GM19240 (cell line): ENCODE results near the gene JKAMP.
A peak's percentile ranks its signal among the peaks of the same experiment; 100 is the strongest.

Experiments
- DNase-seq: peaks from one replicate; pipeline ENCODE4 v3.0.0; 2011; ENCODE audit warnings: low spot score; ENCODE audit not compliant: insufficient read length

The JKAMP gene

DNA sequence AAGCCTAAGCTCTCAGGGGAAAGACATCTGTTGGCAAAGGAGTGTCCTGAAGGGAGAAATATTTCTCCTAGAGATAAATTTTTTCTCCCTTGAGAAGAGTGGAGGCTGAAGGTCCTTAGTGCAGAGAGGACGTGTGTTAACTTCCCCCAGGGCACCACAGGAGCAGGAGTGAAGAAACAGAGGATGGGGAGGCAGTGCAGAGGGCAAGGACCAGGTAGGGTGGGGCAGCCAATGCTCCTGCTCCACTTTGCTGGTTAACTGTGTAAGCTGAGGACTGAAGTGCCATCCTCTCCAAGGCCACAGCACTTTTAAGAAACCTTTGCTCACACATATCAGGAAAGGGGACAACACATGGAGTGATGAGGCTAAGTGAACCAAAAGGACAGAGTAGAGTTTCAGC lies 4.2 kb upstream of the JKAMP start:
- no peak for DNase-seq

DNA sequence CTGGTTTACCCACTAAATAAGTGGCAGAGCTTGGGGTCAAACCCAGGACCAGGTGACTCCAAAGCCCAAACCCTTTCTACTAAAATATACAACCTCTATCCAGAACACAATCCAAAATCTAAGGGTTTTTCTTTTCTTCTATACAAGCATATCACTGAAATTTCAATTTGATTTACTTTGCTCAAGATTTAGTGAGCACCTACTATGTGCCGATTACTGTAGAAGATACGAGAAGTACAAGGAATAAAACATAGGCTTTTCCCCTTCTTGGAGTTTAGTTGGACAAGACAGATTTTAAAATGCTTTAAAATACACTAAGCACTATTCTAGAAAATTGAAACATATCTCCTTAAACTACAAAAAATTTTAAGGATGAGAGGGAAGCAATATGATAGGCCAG lies 2.9 kb upstream of the JKAMP start:
- DNase-seq = no peak

DNA sequence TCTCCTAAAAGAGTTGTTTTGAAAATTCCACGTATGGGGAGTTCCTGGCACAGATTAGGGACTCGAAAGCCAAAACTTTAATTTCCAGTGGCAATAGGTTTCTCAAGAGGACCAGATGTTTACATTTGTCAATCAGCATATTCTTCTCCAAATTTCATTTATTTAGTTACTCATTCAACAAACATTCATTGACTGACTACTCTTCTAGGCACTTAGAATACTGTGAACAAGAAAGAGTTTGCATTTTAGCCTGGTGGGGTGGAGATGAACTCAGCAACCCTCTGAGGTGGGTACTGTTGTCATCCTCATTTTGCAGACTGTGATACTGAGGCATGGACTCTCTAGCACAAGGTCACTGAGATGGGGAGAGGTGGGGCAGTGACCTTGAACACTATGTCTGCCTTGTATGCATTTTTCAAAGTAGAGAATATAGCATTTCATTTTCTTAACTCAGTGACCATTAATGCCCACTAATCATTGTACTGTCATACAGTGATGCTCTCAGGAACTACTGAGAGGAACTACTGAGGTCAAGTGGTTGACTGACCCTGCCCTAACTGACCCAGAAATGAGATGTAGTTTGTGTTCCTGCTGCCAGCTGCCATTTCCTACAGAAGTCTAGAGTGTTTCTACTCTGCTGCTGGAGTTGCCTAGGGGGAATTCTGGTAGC lies 2.3 kb upstream of the JKAMP start:
- DNase-seq = no peak

- DNase-seq = no peak
These were observed 1.6 kb upstream of the JKAMP start for GRCh38 chr14:59482541-59483331.

DNA sequence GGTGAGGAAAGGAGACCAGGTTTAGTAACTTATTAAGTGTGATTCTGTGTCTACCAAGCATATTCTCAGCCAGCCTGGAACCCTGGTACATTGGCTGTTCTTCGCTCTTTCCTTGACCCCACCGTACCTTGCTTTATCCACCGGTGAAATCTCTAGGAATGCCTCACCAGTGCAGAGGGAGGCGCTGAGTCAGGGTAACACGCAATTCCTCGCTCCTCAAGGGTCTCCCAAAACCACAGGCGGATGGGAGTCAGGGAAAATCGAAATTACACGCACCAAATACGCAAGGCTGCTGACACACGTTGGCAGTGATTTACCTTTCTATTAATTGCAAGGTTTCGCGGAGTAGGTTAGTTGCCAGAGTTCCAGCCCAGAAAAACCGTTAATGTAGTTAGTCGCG lies 954 bp upstream of the JKAMP start:
- no peak for DNase-seq

DNA sequence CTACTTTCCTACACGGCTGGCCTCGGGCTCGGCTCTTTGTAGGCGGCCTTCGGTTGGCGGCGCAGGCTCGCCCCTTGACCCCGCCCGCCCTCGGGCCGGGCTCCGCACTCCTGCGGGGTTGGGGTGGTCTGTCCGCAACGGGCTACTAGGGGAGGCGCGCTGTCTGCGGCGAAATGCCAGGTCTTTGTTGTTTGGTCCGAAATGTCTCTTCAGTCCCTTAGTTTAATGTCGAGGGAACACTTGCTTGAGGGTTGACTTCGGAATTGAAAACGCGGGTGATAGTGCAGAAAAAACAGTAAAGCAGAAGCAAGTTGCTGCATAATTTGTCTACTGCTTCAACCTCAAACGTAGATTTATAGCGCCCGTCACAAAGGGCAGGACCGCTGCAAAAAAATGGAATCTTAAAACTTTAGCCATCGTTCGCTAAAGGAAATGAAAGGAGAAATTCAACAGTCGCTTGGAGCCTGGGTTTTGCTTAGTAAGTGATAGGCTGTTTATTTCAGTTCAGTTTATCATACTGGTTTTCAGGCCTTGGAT lies 390 bp downstream of the JKAMP start:
- no peak for DNase-seq

DNA sequence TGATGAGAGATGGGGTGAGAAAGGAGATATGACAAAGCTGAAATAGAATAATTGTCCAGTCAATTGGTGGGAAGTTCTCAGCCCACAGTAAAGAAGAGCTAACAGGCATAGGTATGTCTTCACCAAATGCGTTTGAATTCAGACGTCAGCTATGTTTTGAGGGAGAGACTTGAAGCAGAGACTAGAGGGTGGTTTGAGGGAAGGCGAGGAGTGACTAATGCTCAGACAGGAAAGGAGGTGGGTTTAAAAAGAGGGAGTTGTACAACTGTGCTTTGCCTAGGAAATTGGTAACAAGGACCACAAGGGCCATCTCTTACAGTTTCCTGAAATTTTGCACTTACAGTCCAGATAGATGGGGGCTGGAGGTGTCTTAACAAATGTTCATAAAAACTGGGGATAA lies 6.4 kb downstream of the JKAMP start:
- no peak for DNase-seq

GRCh38 chr14:59492384-59492783 lies 8.1 kb downstream of the JKAMP start:
- no peak for DNase-seq

DNA sequence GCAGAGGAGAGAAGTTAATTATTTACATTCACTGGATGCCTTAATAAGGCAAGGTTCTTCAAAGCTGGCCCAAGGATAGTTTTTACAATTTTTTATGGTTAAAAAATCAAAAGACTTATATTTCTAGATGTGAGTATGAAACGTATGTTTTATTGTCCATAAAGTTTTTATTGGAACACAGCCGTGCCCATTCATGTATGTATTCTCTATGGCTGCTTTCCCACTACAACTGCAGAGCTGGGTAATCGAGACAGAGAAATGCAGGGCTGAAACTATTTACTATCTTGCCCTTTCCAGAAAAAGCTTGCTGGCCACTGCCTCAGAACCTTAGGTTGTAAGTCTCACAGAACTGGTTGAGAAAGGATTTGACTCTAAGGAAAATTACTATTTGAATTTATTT lies 16.4 kb downstream of the JKAMP start:
- no peak for DNase-seq

DNA sequence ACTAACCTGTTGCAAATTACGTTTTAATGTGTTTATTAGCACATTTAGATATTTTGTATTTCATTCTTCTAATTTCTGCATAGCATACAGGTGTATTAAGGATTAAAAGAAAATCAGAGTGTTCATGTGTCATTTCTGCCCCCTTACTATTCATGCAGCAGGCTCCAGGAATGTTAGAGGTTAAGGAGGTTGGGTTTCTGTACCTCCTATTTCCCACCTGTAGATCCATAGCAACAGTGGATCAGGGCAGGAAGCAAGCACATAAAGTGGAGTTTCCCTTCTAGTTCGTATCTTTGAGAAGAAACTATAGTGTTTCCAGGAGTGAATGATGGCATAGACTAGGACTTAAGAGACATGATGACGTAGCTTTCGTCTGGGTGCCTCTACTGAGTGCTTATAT lies 18.9 kb downstream of the JKAMP start:
- no peak for DNase-seq

DNA sequence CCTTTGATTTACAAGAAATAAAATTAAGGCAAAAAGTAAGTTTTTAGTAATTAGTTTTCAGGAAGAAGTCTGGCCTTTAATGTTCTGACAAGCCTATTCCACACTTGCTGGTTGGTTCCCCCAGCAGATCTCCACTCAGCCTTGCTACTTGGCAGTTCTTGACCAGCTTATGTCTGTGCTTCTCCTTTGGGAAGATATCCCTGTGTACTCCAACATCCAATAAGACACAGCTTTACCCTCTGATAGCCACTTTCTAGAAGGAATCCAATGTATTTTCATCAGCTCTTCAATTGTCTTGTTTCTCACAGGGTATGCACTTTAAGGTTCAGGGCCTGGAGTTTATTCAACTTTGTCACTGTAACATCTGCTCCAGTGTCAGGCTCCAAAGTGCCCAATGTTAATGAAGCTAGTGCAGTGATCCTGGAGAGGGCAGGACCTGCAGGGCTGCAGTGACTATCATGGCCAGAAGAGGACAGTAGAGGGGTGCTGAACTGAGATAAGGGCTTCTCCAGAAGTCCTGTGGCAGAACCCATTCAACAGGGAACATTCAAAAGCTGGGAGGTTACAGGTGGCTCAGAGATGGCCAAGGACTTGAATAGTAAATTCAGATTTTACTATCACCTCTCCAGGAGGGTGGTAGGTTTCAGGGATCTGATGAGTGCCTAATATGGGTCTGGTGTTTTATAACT lies 22.9 kb downstream of the JKAMP start:
- no peak for DNase-seq

DNA sequence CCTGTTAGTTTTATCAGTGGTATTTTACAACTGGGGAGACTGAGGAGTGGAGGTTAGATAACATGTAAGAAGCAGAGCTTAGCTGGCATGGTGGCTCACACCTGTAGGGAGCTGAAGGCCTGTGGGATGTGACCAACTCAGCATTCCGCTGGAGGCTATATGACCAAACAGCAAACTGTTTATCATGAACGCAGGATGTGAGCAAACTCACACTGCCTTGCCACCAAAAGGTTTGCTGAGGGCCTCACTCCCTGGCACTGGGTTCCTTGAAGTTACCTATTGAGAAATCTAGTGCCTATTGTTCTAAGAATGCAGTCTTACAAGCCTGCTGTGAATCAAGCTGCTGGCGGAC lies 23.4 kb downstream of the JKAMP start:
- no peak for DNase-seq

- DNase-seq = no peak
These were observed 24.8 kb downstream of the JKAMP start for GRCh38 chr14:59509101-59509500.

- DNase-seq = no peak
These were observed 25.7 kb downstream of the JKAMP start for GRCh38 chr14:59510001-59510400.

GRCh38 chr14:59510966-59511365 lies 26.6 kb downstream of the JKAMP start:
- DNase-seq = no peak

DNA sequence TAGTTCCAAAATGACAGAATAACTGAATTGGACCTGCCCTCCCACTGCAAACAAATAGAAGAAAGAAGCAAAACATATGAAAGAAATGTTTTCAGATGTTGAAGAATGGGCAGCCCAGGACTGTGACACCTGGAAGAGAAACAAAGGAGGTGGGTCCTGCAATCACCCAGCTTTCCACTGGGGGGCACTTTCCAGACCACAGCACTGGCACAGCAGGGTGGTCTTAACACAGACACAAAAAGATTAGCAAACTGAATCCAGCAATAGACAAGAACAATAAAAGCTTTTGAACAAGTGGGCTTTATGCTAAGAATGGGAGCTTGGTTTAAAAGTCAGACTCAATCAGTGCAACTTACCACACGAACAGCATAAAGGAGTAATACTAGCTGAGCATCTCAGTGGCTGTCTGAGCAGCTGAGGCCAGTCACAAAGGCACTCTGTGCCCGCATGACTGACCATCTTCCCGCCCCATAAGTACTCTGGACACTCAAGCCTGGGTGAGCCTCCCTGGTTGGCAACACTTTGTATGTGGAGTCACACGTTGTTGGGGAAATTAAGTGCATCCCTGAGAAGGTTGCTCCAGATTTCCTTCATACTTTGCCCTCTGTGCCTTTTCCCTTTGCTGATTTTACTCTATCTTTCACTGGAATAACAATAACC lies 27.7 kb downstream of the JKAMP start:
- DNase-seq = peak; percentile 3

DNA sequence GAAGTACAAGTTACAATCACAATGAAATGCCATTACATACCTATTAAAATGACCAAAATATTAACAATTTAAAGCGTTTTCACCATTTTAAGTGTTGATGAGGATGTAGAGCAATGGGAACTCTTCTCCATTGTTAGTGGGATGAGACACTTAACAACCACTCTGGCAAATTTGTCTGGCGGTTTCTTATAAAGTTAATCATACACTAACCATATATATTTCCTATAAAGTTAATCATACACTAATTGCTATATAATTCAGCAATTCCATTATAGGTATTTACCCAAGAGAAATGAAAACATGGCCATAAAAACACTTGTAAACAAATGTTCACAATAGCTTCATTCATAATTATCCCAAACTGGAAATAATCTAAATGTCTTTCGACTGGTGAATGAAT lies 35.9 kb downstream of the JKAMP start:
- no peak for DNase-seq

GRCh38 chr14:59529189-59529588 lies 44.9 kb downstream of the JKAMP start:
- DNase-seq = no peak

GRCh38 chr14:59530349-59530748 lies 46.0 kb downstream of the JKAMP start:
- DNase-seq = no peak

DNA sequence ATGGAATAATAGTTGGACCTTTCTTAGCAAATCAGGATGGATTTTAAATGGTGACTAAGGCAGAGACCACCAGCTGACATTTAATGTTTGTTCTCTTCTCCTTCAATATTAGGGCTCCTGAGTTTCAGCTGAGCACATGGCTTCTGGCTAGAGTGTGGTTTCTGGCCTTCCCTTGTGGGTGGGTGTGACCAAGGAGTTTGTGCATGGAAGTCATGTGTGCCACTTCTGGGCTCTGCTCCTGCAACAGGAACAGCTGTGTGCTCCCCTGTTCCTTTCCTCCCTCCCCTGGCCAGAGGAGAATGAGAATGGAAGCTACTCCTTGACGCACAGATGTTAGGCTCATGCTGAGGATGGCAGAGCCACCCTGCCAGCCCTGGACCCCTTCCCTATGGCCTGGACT lies 48.1 kb downstream of the JKAMP start:
- no peak for DNase-seq

DNA sequence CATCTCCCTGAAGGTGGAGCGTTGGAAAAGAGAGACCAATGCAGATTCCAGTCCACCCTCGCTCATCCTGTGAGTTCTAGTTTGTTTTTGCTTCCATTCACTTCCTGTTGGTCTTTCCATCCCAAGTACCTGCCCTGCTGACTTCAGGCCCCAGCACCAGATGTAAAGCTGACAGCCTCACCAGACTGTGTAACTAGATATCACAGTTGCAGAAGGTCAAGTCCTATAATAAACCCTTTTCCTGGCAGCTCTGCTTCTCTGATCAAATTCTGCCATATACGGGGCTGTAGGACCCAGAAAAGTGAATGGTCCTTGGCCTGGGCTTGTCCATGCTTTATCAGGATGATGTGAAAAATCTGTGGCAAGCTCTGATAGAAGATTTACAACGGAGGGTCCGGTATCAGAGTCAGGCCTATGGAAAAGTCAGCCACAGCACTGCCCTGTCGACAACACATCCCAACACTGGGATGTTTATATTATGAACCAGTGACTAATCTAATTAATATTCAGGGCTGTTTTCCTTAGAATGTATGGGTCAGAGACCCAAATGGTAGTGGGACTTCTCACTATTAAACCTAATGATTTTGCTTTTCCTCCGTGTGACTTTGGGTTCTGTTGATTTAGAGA lies 50.2 kb downstream of the JKAMP start:
- no peak for DNase-seq
